ENCODE measurements around the gene SAC3D1. TPM values are rescaled to one million over a fixed set of nuclear protein-coding genes. Genes with fewer than 3 reads are reported as not detected.

The SAC3D1 gene

DNA sequence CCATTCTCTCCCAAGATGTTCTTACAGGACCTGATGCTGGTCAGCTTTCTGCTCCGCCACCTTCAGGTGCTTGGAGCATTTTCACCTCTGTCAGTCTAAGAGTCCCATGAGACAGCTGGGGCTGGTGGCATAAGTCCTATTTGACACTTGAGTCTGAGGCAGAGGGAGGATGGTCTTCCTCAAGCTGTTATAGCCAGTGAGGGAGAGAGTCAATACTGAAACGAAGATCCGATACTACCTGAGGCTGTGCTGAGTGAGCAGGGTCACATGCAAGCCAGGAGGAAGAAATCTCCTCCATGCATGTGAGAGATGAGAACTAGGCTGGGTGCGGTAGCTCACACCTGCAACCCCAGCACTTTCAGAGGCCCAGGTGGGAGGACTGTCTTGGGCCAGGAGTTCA, 48.6 kb downstream of the SAC3D1 start:
- Histone ChIP-seq H3K79me1 (replicated peaks; ENCODE audit: low read length, poor library complexity, severe bottlenecking) (peaks cover 19% of the 10 kb centered on the region), H3K4me3 (ENCODE audit: insufficient read depth in 1 of 2, low read depth in 1 of 2, low read length in 2 of 2) (no peak overlapping the region), H2AK5ac (ENCODE audit: low read length, severe bottlenecking) (no peak overlapping the region), H3K4me1 (ENCODE audit: control insufficient read depth, insufficient read depth, low read depth, low read length) (peaks cover 6% of the 10 kb centered on the region), H2BK12ac (ENCODE audit: low read length in 2 of 2) (no peak overlapping the region), H3K9ac (ENCODE audit: low read length) (no peak overlapping the region), H3K4ac (ENCODE audit: low read depth in 1 of 2, low read length in 2 of 2) (no peak overlapping the region), H3K14ac (ENCODE audit: low read length in 2 of 2) (no peak overlapping the region), H3K18ac (ENCODE audit: low read depth in 1 of 2, low read length in 2 of 2) (no peak overlapping the region), H3K27me3 (ENCODE audit: control insufficient read depth in 1 of 2, insufficient read depth in 1 of 2, low read length in 2 of 2) (no peaks in the 10 kb centered on the region), H2AFZ (ENCODE audit: low read depth, low read length) (no peak overlapping the region), H3K23ac (ENCODE audit: low read length in 2 of 2) (no peak overlapping the region), H4K8ac (ENCODE audit: low read length) (no peak overlapping the region), H2BK15ac (ENCODE audit: low read depth, poor library complexity, severe bottlenecking) (no peak overlapping the region), H2BK120ac (ENCODE audit: low read depth, low read length) (no peak overlapping the region), H3K9me3 (ENCODE audit: control insufficient read depth, low read length) (no peaks in the 10 kb centered on the region), H3K36me3 (ENCODE audit: control insufficient read depth in 1 of 2, insufficient read depth in 2 of 2, low read depth in 1 of 2, low read length in 2 of 2) (peaks cover 46 to 53% of the 10 kb centered on the region in 2 experiments), H3K27ac (ENCODE audit: low read length, poor library complexity, severe bottlenecking) (no peak overlapping the region), H3K4me2 (ENCODE audit: low read length, poor library complexity, severe bottlenecking) (no peak overlapping the region), H4K91ac (ENCODE audit: low read length) (no peak overlapping the region), H2BK5ac (ENCODE audit: low read depth, low read length, poor library complexity, severe bottlenecking) (no peak overlapping the region)
- WGBS = 99% methylated on average over 4 of the region's 4 CpGs
- no peak for DNase-seq

GRCh38 chr11:65090628-65091027, 49.6 kb downstream of the SAC3D1 start:
- no peak for DNase-seq
- Histone ChIP-seq H2BK5ac (ENCODE audit: low read depth, low read length, poor library complexity, severe bottlenecking) (no peak overlapping the region), H3K14ac (ENCODE audit: low read length in 2 of 2) (no peak overlapping the region), H3K4me1 (ENCODE audit: control insufficient read depth, insufficient read depth, low read depth, low read length) (peaks cover 2% of the 10 kb centered on the region), H2BK15ac (ENCODE audit: low read depth, poor library complexity, severe bottlenecking) (no peak overlapping the region), H2BK120ac (ENCODE audit: low read depth, low read length) (no peak overlapping the region), H3K4ac (ENCODE audit: low read depth in 1 of 2, low read length in 2 of 2) (no peak overlapping the region), H3K4me2 (ENCODE audit: low read length, poor library complexity, severe bottlenecking) (no peak overlapping the region), H3K79me1 (replicated peaks; ENCODE audit: low read length, poor library complexity, severe bottlenecking) (peaks cover 12% of the 10 kb centered on the region), H2AK5ac (ENCODE audit: low read length, severe bottlenecking) (no peak overlapping the region), H3K27me3 (ENCODE audit: control insufficient read depth in 1 of 2, insufficient read depth in 1 of 2, low read length in 2 of 2) (no peaks in the 10 kb centered on the region), H3K18ac (ENCODE audit: low read depth in 1 of 2, low read length in 2 of 2) (no peak overlapping the region), H2AFZ (ENCODE audit: low read depth, low read length) (no peak overlapping the region), H2BK12ac (ENCODE audit: low read length in 2 of 2) (no peak overlapping the region), H3K9ac (ENCODE audit: low read length) (no peak overlapping the region), H3K9me3 (ENCODE audit: control insufficient read depth, low read length) (no peaks in the 10 kb centered on the region), H3K36me3 (ENCODE audit: control insufficient read depth in 1 of 2, insufficient read depth in 2 of 2, low read depth in 1 of 2, low read length in 2 of 2) (peaks cover 43 to 47% of the 10 kb centered on the region in 2 experiments), H4K8ac (ENCODE audit: low read length) (no peak overlapping the region), H3K23ac (ENCODE audit: low read length in 2 of 2) (no peak overlapping the region), H3K4me3 (ENCODE audit: insufficient read depth in 1 of 2, low read depth in 1 of 2, low read length in 2 of 2) (no peak overlapping the region), H3K27ac (ENCODE audit: low read length, poor library complexity, severe bottlenecking) (no peak overlapping the region), H4K91ac (ENCODE audit: low read length) (no peak overlapping the region)
- WGBS = 96% methylated on average over 4 of the region's 4 CpGs

Small RNA genes within 50 kb of the gene (small RNA-seq; reads per million reads assigned to genes)
- gene MIR6879 (ENCODE audit: low read depth) (not detected), gene SNX15 (ENCODE audit: low read depth) (not detected)
